Measurements from ENCODE around the gene CCDC24. TPM values are rescaled to one million over a fixed set of nuclear protein-coding genes. Genes with fewer than 3 reads are reported as not detected.

Gene CCDC24
- total and polyA plus RNA-seq, 9 donors: 1.1 to 23.3 (median 6.3) TPM

- H3K27ac ChIP-seq: no peak overlapping the region
- no peaks in the 10 kb centered on the region for H3K36me3 ChIP-seq
- no peaks in the 10 kb centered on the region for H3K9me3 ChIP-seq
- no peak overlapping the region for H3K4me3 ChIP-seq
- TF ChIP-seq CTCF (IDR thresholded peaks at IDR 0.05): no peak
- TF ChIP-seq EP300 (IDR thresholded peaks at IDR 0.05): no peak
- no peak for TF ChIP-seq POLR2A (IDR thresholded peaks at IDR 0.05)
- no peak for DNase-seq
- peaks cover 15% of the 10 kb centered on the region for H3K4me1 ChIP-seq (ENCODE audit: insufficient read depth)
- WGBS, 3 donors: 80 to 83% (median 80%) methylated on average over 9 of the region's 9 CpGs
- intact Hi-C loops (cut with DNase I): no loop called here
- no peaks in the 10 kb centered on the region for H3K27me3 ChIP-seq
These were observed 13.8 kb upstream of the CCDC24 start for GRCh38 chr1:43977376-43978263.

GRCh38 chr1:43978264-43978550, 13.2 kb upstream of the CCDC24 start:
- Histone ChIP-seq H3K9me3 (no peaks in the 10 kb centered on the region), H3K4me1 (ENCODE audit: insufficient read depth) (peaks cover 15% of the 10 kb centered on the region), H3K4me3 (no peak overlapping the region), H3K36me3 (no peaks in the 10 kb centered on the region), H3K27ac (no peak overlapping the region), H3K27me3 (no peaks in the 10 kb centered on the region)
- intact Hi-C loops (cut with DNase I): no loop called here
- TF ChIP-seq CTCF (IDR thresholded peaks at IDR 0.05) (no peak), POLR2A (IDR thresholded peaks at IDR 0.05) (no peak), EP300 (IDR thresholded peaks at IDR 0.05) (no peak)
- 58 to 64% (median 62%) methylated on average over 5 of the region's 5 CpGs for WGBS, 3 donors
- no peak for DNase-seq

GRCh38 chr1:43978551-43979260, 12.7 kb upstream of the CCDC24 start, which contains the start of gene B4GALT2:
Gene B4GALT2 (plus strand): TSS chr1:43979210. CDS start chr1:43981161, 1,951 bp downstream.
- TF ChIP-seq EP300 (IDR thresholded peaks at IDR 0.05) (no peak), CTCF (IDR thresholded peaks at IDR 0.05) (no peak), POLR2A (IDR thresholded peaks at IDR 0.05) (no peak)
- Histone ChIP-seq H3K4me1 (ENCODE audit: insufficient read depth) (peaks cover 15% of the 10 kb centered on the region), H3K27me3 (no peaks in the 10 kb centered on the region), H3K9me3 (no peaks in the 10 kb centered on the region), H3K36me3 (no peaks in the 10 kb centered on the region), H3K4me3 (peak within 1 kb of the TSS; percentile 84), H3K27ac (peak within 1 kb of the TSS; percentile 49 to 64)
- DNase-seq: peak; percentile 40 to 76 (median 62)
- intact Hi-C loops (cut with DNase I): no loop called here
- 4 to 7% (median 6%) methylated on average over 23 to 54 of the region's 54 CpGs for WGBS, 3 donors

GRCh38 chr1:43979261-43979527, 12.2 kb upstream of the CCDC24 start:
- WGBS, 3 donors: 0 to 1% methylated on average over 9 to 45 of the region's 45 CpGs; no CpG with 5 or more reads in 1 of the 3 donors
- Histone ChIP-seq H3K4me3 (peak overlapping the region; percentile 84), H3K4me1 (ENCODE audit: insufficient read depth) (peaks cover 13% of the 10 kb centered on the region), H3K27me3 (no peaks in the 10 kb centered on the region), H3K27ac (peak overlapping the region; percentile 49 to 64), H3K9me3 (no peaks in the 10 kb centered on the region), H3K36me3 (no peaks in the 10 kb centered on the region)
- no peak for DNase-seq
- intact Hi-C loops (cut with DNase I): no loop called here
- TF ChIP-seq POLR2A (IDR thresholded peaks at IDR 0.05): no peak
- TF ChIP-seq CTCF (IDR thresholded peaks at IDR 0.05): no peak
- no peak for TF ChIP-seq EP300 (IDR thresholded peaks at IDR 0.05)

Data from ovary (tissue), 9 donors.